Neuronal stem cell (in vitro differentiated cells): ENCODE measurements around the gene OR4D1.

Experiments
- DNase-seq: peaks from one replicate; pipeline ENCODE4 v3.0.0-alpha.2; 2013; ENCODE audit warnings: low spot score
- H2AFZ ChIP-seq: one replicate; pipeline ENCODE4 v1.6.1; 2013; ENCODE audit warnings: mild to moderate bottlenecking, low read length, inconsistent platforms
- H2AK5ac ChIP-seq: 2 replicates; pipeline ENCODE4 v1.6.1; 2013; ENCODE audit warnings: low read depth, mild to moderate bottlenecking, inconsistent platforms, low read length, moderate library complexity, mixed read lengths
- H2BK120ac ChIP-seq: 2 replicates; pipeline ENCODE4 v1.6.1; 2013; ENCODE audit warnings: low read depth, mild to moderate bottlenecking, inconsistent platforms, low read length, moderate library complexity, mixed read lengths
- H2BK12ac ChIP-seq: one replicate; pipeline ENCODE4 v1.6.1; 2013; ENCODE audit warnings: low read length, inconsistent platforms
- H2BK15ac ChIP-seq: 2 replicates; pipeline ENCODE4 v1.6.1; 2013; ENCODE audit warnings: mild to moderate bottlenecking, low read length, inconsistent platforms, mixed read lengths
- H2BK5ac ChIP-seq: one replicate; pipeline ENCODE4 v1.6.1; 2013; ENCODE audit warnings: inconsistent platforms, mild to moderate bottlenecking, low read length, moderate library complexity
- H3K14ac ChIP-seq: one replicate; pipeline ENCODE4 v1.6.1; 2013; ENCODE audit warnings: low read length, inconsistent platforms
- H3K18ac ChIP-seq: 2 replicates; pipeline ENCODE4 v1.6.1; 2013; ENCODE audit warnings: low read length, inconsistent platforms
- H3K23ac ChIP-seq: 2 replicates; pipeline ENCODE4 v1.6.1; 2013; ENCODE audit warnings: low read depth, mild to moderate bottlenecking, mixed read lengths, low read length, inconsistent platforms; ENCODE audit not compliant: poor library complexity
- H3K27ac ChIP-seq: replicated peaks from 3 replicates; pipeline ENCODE4 v1.5.1; 2013; ENCODE audit warnings: low read length, inconsistent platforms
- H3K27me3 ChIP-seq, 3 experiments: 2 replicates each; pipeline ENCODE4 v1.6.1; 2013; ENCODE audit warnings: low read length in 3 of 3, mild to moderate bottlenecking in 2 of 3, inconsistent platforms in 1 of 3, low read depth in 1 of 3, mixed read lengths in 1 of 3, moderate library complexity in 1 of 3; ENCODE audit not compliant: control insufficient read depth in 3 of 3, insufficient read depth in 3 of 3
- H3K36me3 ChIP-seq, 2 donors: replicated peaks in 1 of 2; 2 replicates each; pipeline ENCODE4 v1.6.1; 2013; ENCODE audit warnings: low read length in 2 of 2; ENCODE audit not compliant: control insufficient read depth in 2 of 2, insufficient read depth in 2 of 2
- H3K4ac ChIP-seq: 2 replicates; pipeline ENCODE4 v1.6.1; 2013; ENCODE audit warnings: inconsistent platforms, mild to moderate bottlenecking, low read length, moderate library complexity
- H3K4me1 ChIP-seq, 2 donors: 1 replicate in 1 of 2; 2 replicates in 1 of 2; pipeline ENCODE4 v1.6.1; 2013; ENCODE audit warnings: low read length in 2 of 2, low read depth in 1 of 2; ENCODE audit not compliant: control insufficient read depth in 2 of 2, insufficient read depth in 1 of 2
- H3K4me2 ChIP-seq: one replicate; pipeline ENCODE4 v1.6.1; 2013; ENCODE audit warnings: mild to moderate bottlenecking, low read length, inconsistent platforms; ENCODE audit not compliant: insufficient read depth, poor library complexity, severe bottlenecking
- H3K4me3 ChIP-seq, 2 donors: 2 replicates each; pipeline ENCODE4 v1.5.1; 2013; ENCODE audit warnings: low read length in 2 of 2, mild to moderate bottlenecking in 2 of 2, inconsistent platforms in 1 of 2, moderate library complexity in 1 of 2
- H3K79me1 ChIP-seq: one replicate; pipeline ENCODE4 v1.6.1; 2013; ENCODE audit warnings: low read depth, mild to moderate bottlenecking, inconsistent platforms, low read length, moderate library complexity
- H3K9ac ChIP-seq: one replicate; pipeline ENCODE4 v1.6.1; 2013; ENCODE audit warnings: mild to moderate bottlenecking, low read depth, low read length, inconsistent platforms; ENCODE audit not compliant: poor library complexity
- H3K9me3 ChIP-seq, 2 donors: replicated peaks in 1 of 2; 2 replicates each; pipeline versions ENCODE3 to v1.6.1; 2013; ENCODE audit warnings: low read length in 2 of 2, mild to moderate bottlenecking in 2 of 2, inconsistent platforms in 1 of 2, low read depth in 1 of 2, mixed read lengths in 1 of 2, moderate library complexity in 1 of 2; ENCODE audit not compliant: control insufficient read depth in 2 of 2, insufficient read depth in 1 of 2
- H4K8ac ChIP-seq: one replicate; pipeline ENCODE4 v1.6.1; 2013; ENCODE audit warnings: low read depth, mild to moderate bottlenecking, inconsistent platforms, low read length, moderate library complexity
- H4K91ac ChIP-seq: one replicate; pipeline ENCODE4 v1.6.1; 2013; ENCODE audit warnings: low read length, low read depth, mild to moderate bottlenecking, inconsistent platforms; ENCODE audit not compliant: poor library complexity
- WGBS, 2 donors: extraction: QIAGEN DNeasy Blood & Tissue Kit; methylation state at CpG; one replicate each; pipeline ENCODE4 v1.1.7; 2013; ENCODE audit warnings: missing lambda C conversion rate in 2 of 2, mixed read lengths in 1 of 2; ENCODE audit not compliant: insufficient read length in 2 of 2, insufficient replicate concordance in 1 of 2; ENCODE audit errors: extremely low coverage in 2 of 2; 5-methylcytosine and 5-hydroxymethylcytosine counted together

OR4D1 gene

DNA sequence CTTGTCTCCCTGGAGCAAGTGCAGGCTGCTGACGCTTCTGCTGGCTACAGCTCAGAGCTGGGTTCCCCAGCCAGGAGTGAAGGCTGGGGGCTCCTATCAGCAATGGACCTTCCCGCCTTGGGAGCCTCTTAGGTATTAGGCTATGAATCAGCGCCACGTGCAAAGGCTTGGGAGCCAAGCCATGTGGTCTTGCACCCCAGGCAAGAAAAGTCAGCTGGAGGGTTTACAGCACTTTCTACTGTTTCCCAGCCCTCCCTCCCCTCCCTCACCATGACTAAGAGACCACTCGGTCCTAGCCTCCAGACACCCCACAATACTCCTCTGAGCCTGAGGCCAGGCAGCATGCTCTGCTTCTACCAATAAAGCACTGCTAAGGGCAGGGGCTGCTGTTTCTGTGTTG lies 56.6 kb downstream of the OR4D1 start:
- no peak overlapping the region for H3K23ac ChIP-seq
- no peak overlapping the region for H3K4ac ChIP-seq
- H2AK5ac ChIP-seq = no peak overlapping the region
- no peaks in the 10 kb centered on the region for H3K27me3 ChIP-seq
- no peak overlapping the region for H2BK120ac ChIP-seq
- H3K14ac ChIP-seq = no peak overlapping the region
- peaks cover 10 to 40% of the 10 kb centered on the region in 2 donors for H3K36me3 ChIP-seq
- no peak overlapping the region for H3K4me3 ChIP-seq
- no peaks in the 10 kb centered on the region for H3K9me3 ChIP-seq
- WGBS, 2 donors = no CpG with 5 or more reads among the region's 5 CpGs
- H2BK15ac ChIP-seq = no peak overlapping the region
- H2BK12ac ChIP-seq = no peak overlapping the region
- H3K79me1 ChIP-seq = no peaks in the 10 kb centered on the region
- no peaks in the 10 kb centered on the region for H3K4me1 ChIP-seq
- no peak overlapping the region for H3K18ac ChIP-seq
- no peak overlapping the region for H3K27ac ChIP-seq
- DNase-seq = no peak
- H4K8ac ChIP-seq = no peak overlapping the region
- no peak overlapping the region for H2AFZ ChIP-seq
- no peak overlapping the region for H4K91ac ChIP-seq
- H3K4me2 ChIP-seq = no peak overlapping the region
- no peak overlapping the region for H3K9ac ChIP-seq
- H2BK5ac ChIP-seq = no peak overlapping the region

GRCh38 chr17:58205936-58206335 lies 57.8 kb downstream of the OR4D1 start:
- H4K8ac ChIP-seq = no peak overlapping the region
- H3K4me1 ChIP-seq = no peaks in the 10 kb centered on the region
- no peaks in the 10 kb centered on the region for H3K9me3 ChIP-seq
- H2AK5ac ChIP-seq = no peak overlapping the region
- H3K9ac ChIP-seq = no peak overlapping the region
- H3K23ac ChIP-seq = no peak overlapping the region
- H2BK5ac ChIP-seq = no peak overlapping the region
- no CpG with 5 or more reads among the region's 11 CpGs for WGBS, 2 donors
- no peak overlapping the region for H2BK12ac ChIP-seq
- H2BK120ac ChIP-seq = no peak overlapping the region
- H3K4ac ChIP-seq = no peak overlapping the region
- no peak for DNase-seq
- H2BK15ac ChIP-seq = no peak overlapping the region
- no peak overlapping the region for H3K27ac ChIP-seq
- no peak overlapping the region for H3K4me3 ChIP-seq
- no peak overlapping the region for H4K91ac ChIP-seq
- H3K79me1 ChIP-seq = no peaks in the 10 kb centered on the region
- no peak overlapping the region for H3K14ac ChIP-seq
- no peak overlapping the region for H2AFZ ChIP-seq
- H3K27me3 ChIP-seq = no peaks in the 10 kb centered on the region
- no peak overlapping the region for H3K4me2 ChIP-seq
- peaks cover 18 to 52% of the 10 kb centered on the region in 2 donors for H3K36me3 ChIP-seq
- H3K18ac ChIP-seq = no peak overlapping the region

DNA sequence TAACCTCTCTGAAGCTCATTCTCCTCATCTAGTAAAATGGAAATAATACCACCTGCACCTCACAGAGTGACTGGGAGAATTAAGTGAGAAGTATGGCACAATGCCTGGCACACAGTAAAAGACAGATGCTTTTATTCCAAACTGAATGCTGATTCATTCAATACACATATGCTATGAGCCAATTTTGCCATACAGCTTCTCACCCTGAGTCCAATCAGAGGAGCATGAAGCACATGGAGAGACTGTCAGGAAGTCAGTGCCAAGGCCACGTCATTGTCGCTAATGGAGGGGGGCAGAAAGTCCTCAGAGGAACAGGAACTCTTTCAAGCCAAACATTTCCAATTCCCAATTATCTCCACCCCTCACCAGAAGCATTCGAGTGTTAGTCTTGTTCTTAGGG lies 59.3 kb downstream of the OR4D1 start:
- Histone ChIP-seq H3K9ac (no peak overlapping the region), H3K27ac (no peak overlapping the region)
- no CpG with 5 or more reads among the region's 3 CpGs for WGBS, 2 donors

DNA sequence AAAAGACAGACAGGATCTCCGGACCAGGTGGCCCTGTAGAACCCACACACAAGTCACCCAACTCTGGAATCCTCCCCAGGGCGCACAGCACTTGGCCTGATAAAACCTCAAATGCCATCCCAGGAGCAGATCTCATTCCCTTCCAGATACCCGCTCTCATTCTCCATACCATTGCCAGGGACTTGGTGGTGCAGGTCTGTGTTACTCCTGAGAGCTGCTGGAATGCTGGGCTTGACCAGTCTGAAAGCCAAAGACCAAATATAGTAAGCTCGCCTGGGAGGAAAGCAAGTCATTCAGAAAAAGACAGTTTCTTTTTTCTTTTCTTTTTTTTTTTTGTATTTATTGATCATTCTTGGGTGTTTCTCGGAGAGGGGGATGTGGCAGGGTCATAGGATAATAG lies 60.2 kb downstream of the OR4D1 start:
- no CpG with 5 or more reads among the region's 5 CpGs for WGBS, 2 donors
- Histone ChIP-seq H3K23ac (no peak overlapping the region), H3K36me3 (peaks cover 29 to 76% of the 10 kb centered on the region in 2 donors)

More for the DNA sequence above, 59.3 kb downstream of the OR4D1 start:
- Histone ChIP-seq H2BK15ac (no peak overlapping the region), H3K4me2 (no peak overlapping the region), H3K23ac (no peak overlapping the region), H4K8ac (no peak overlapping the region), H3K4me3 (no peak overlapping the region), H3K9me3 (no peaks in the 10 kb centered on the region), H3K14ac (no peak overlapping the region), H3K79me1 (no peaks in the 10 kb centered on the region), H3K36me3 (peaks cover 23 to 67% of the 10 kb centered on the region in 2 donors), H2BK12ac (no peak overlapping the region), H2AK5ac (no peak overlapping the region), H2BK5ac (no peak overlapping the region), H2AFZ (no peak overlapping the region), H3K27me3 (no peaks in the 10 kb centered on the region), H3K4ac (no peak overlapping the region), H3K4me1 (no peaks in the 10 kb centered on the region), H3K18ac (no peak overlapping the region), H4K91ac (no peak overlapping the region), H2BK120ac (no peak overlapping the region)
- no peak for DNase-seq

More for the DNA sequence above, 60.2 kb downstream of the OR4D1 start:
- no peak overlapping the region for H3K4me3 ChIP-seq
- H2AK5ac ChIP-seq = no peak overlapping the region
- no peak overlapping the region for H2BK120ac ChIP-seq
- no peak overlapping the region for H3K27ac ChIP-seq
- H3K79me1 ChIP-seq = no peaks in the 10 kb centered on the region
- no peak overlapping the region for H2BK15ac ChIP-seq
- no peak overlapping the region for H2BK5ac ChIP-seq
- H3K18ac ChIP-seq = no peak overlapping the region
- no peak overlapping the region for H2BK12ac ChIP-seq
- no peak overlapping the region for H3K4me2 ChIP-seq
- no peak overlapping the region for H4K8ac ChIP-seq
- H3K4ac ChIP-seq = no peak overlapping the region
- no peaks in the 10 kb centered on the region for H3K27me3 ChIP-seq
- no peak overlapping the region for H4K91ac ChIP-seq
- no peak overlapping the region for H2AFZ ChIP-seq
- H3K9ac ChIP-seq = no peak overlapping the region
- no peaks in the 10 kb centered on the region for H3K4me1 ChIP-seq
- no peak overlapping the region for H3K14ac ChIP-seq
- H3K9me3 ChIP-seq = no peaks in the 10 kb centered on the region
- DNase-seq = no peak
